HFFc6 (cell line): ENCODE measurements around the gene TMUB1. TPM values are rescaled to one million over a fixed set of nuclear protein-coding genes. Genes with fewer than 3 reads are reported as not detected.

Source experiments
- DNase-seq: peaks from one replicate; pipeline ENCODE4 v3.0.0-alpha.2; 2018
- H3K27ac Mint-ChIP-seq: 2 replicates; pipeline ENCODE4 v1.8.0; 2020; ENCODE audit warnings: mild to moderate bottlenecking, mixed read lengths
- H3K27me3 Mint-ChIP-seq: 2 replicates; pipeline ENCODE4 v1.8.0; 2021; ENCODE audit warnings: mild to moderate bottlenecking, moderate library complexity, mixed read lengths; ENCODE audit not compliant: insufficient read depth
- H3K36me3 Mint-ChIP-seq: 2 replicates; pipeline ENCODE4 v1.8.0; 2021; ENCODE audit warnings: low read depth, mixed read lengths
- H3K4me1 Mint-ChIP-seq: 2 replicates; pipeline ENCODE4 v1.8.0; 2020; ENCODE audit warnings: low read depth, mixed read lengths
- H3K4me3 Mint-ChIP-seq: 2 replicates; pipeline ENCODE4 v1.8.0; 2020; ENCODE audit warnings: mild to moderate bottlenecking, moderate library complexity, mixed read lengths
- H3K9me3 Mint-ChIP-seq: 2 replicates; pipeline ENCODE4 v1.8.0; 2020; ENCODE audit warnings: mild to moderate bottlenecking, mixed read lengths
- long read RNA-seq: library from polyadenylated mRNA; unstranded; transcript quantifications from one replicate; pipeline ENCODE4 v2.0.0, GENCODE V29; 2019
- total RNA-seq, 6 experiments: library from RNA; stranded (reverse); fragmentation: NEBNext Ultra II Directional; extraction: Animal tissue kit (Norgen Biotek cat#: 25700); gene quantifications; 2 replicates in 1 of 6; 3 replicates in 5 of 6; pipeline ENCODE4 v1.2.3, GENCODE V29; 2021
- TF ChIP-seq, protein P1 (sequence below): fragments of 200-600 bp; sonication (generic); IDR thresholded peaks from 2 replicates; pipeline ENCODE4 v1.5.0; 2021; ENCODE audit warnings: antibody characterized with exemption, mild to moderate bottlenecking

TMUB1 gene, protein sequence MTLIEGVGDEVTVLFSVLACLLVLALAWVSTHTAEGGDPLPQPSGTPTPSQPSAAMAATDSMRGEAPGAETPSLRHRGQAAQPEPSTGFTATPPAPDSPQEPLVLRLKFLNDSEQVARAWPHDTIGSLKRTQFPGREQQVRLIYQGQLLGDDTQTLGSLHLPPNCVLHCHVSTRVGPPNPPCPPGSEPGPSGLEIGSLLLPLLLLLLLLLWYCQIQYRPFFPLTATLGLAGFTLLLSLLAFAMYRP
- total RNA-seq: 10 to 100 TPM; 44.0 to 57.8 (median 51.9) TPM
- long read RNA-seq, transcript TMUB1-201 (3 exons, 1,353 nt): major isoform, 35 of 49 reads
- long read RNA-seq, partial matches to known transcripts: 0 of 49 reads
- long read RNA-seq, other reads (novel, unspliced or antisense): 4 of 49 reads

DNA sequence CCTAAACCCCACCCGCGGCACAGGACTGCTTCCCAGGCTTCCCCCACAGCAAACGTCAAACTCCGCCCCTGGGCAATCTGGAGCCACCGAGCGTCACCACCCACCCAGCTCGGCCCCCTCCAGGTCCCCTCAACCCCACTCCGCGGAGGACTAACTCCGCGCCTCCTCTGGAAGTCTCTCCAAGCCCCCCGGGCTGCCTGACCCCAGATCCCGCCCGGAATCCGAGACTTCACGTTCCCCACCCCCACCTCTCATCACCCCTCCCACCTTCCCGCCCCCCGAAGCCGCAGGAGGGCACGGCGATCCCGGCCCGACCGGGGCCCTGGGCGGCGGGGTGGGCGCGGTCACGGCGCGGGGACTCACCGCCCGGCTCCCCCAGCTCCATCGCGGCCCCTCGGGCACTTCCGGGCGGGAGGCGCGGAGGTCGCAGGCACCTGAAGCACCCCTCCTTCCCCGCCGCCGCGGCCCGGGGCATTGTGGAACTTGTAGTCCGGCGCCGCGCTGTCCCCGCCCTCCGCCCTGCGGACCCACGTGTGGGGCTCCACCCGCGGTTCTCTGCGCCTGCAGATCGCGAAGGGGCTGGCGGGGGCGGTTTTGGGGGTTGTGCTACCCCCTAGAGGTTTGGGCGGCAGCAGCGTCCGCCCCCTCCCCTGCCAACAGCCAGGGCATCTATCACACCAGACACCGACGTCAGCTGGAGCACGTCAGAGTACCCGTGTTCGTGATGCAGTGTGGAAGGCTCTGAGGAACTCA is at the start of gene TMUB1:
Gene TMUB1, minus strand, starts transcription at position 423 of the 753 bp plus-strand sequence. CDS start 930 bp downstream, outside the sequence.
- TF ChIP-seq, protein P1, sequence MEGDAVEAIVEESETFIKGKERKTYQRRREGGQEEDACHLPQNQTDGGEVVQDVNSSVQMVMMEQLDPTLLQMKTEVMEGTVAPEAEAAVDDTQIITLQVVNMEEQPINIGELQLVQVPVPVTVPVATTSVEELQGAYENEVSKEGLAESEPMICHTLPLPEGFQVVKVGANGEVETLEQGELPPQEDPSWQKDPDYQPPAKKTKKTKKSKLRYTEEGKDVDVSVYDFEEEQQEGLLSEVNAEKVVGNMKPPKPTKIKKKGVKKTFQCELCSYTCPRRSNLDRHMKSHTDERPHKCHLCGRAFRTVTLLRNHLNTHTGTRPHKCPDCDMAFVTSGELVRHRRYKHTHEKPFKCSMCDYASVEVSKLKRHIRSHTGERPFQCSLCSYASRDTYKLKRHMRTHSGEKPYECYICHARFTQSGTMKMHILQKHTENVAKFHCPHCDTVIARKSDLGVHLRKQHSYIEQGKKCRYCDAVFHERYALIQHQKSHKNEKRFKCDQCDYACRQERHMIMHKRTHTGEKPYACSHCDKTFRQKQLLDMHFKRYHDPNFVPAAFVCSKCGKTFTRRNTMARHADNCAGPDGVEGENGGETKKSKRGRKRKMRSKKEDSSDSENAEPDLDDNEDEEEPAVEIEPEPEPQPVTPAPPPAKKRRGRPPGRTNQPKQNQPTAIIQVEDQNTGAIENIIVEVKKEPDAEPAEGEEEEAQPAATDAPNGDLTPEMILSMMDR: peak; percentile 28; the same call in 1 of the 2 replicates
- no peak for DNase-seq
- peaks cover 53% of the 10 kb centered on the region for H3K4me1 Mint-ChIP-seq
- H3K36me3 Mint-ChIP-seq: peaks cover 1% of the 10 kb centered on the region; the same call in 1 of the 2 replicates
- H3K27ac Mint-ChIP-seq: peak within 1 kb of the TSS; percentile 80
- H3K4me3 Mint-ChIP-seq: peak within 1 kb of the TSS; percentile 89
- H3K27me3 Mint-ChIP-seq: peaks cover 4% of the 10 kb centered on the region
- H3K9me3 Mint-ChIP-seq: no peaks in the 10 kb centered on the region

DNA sequence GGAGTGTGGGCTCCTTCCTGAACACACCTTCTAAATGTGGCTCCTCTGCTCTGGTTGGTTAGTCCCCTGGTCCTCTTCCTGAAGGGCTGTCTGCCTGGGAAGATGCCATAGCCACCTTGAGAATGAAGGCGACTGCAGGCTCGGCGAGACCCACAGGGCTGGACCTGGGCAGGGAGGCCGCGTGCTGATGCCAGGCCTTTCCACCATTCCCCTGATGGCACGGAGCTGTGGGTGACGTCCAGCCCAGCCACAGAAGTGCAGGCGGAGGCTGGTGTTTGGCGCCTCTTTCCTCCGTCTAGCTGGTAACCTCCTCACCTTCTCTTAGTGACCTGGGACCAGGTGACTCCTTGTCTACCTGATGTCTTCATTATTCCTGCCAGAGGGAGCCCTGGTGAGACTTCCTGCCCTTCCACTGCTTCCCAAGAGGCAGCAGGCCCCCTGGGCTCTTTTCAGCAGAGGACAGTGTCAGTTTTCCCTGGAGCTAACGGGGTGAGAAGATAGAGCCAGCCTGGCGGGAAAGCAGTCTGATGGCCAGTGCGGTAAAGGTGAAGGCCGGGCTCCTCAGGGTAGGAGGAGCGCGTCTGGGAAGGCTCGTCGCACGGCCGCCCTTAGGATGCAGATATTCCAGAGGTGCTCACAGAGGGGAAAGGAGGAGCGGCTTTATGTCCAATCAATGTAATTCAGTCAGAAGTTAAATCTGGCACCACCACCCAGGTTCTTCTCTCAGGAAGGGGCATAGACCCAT is 49.3 kb upstream of the TMUB1 start:
- Mint-ChIP-seq H3K36me3 (no peaks in the 10 kb centered on the region), H3K4me1 (no peaks in the 10 kb centered on the region), H3K27me3 (no peaks in the 10 kb centered on the region; the same call in none of the 2 replicates), H3K4me3 (no peak overlapping the region), H3K27ac (no peak overlapping the region), H3K9me3 (no peaks in the 10 kb centered on the region)
- no peak for DNase-seq
- TF ChIP-seq, protein P1: no peak

DNA sequence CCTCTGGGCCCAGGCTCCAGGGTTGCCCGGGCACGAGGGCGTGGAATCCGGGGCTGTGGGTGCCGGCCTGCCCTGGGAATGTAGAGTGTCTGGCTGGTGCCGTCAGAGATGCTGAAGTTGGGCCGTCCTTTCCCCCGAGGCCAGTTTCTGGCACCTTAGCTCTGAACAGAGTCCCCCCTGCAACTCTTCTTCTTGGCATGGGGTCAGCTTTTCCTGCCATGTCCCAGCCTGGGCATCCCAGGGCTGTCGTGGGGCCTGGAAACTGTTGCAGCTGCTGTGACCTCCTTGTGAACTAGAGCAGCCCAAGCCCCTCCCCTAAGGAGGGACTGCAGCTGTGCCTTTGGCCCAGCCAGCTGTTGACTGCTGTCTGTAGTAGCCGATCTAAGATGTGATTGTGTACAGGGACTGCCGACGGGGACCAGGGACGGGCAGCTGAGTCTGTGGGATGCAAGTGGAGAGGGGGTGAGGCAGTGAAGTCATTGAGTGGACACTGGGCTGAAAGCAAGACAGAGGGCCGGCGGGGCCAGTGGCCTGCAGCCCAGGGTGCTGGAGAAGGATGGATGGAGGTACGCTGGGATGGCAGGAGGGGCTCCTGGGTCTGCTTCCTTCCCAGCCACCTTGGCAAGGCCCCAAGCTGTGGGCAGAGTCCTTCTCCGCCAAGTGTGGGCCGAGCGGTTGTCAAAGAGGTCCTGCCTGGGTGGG is 48.5 kb upstream of the TMUB1 start:
- Mint-ChIP-seq H3K4me3 (no peak overlapping the region; the same call in 1 of the 2 replicates), H3K4me1 (no peaks in the 10 kb centered on the region), H3K36me3 (no peaks in the 10 kb centered on the region), H3K27ac (no peak overlapping the region), H3K27me3 (peaks cover 1% of the 10 kb centered on the region), H3K9me3 (no peaks in the 10 kb centered on the region)
- TF ChIP-seq, protein P1: no peak
- no peak for DNase-seq

DNA sequence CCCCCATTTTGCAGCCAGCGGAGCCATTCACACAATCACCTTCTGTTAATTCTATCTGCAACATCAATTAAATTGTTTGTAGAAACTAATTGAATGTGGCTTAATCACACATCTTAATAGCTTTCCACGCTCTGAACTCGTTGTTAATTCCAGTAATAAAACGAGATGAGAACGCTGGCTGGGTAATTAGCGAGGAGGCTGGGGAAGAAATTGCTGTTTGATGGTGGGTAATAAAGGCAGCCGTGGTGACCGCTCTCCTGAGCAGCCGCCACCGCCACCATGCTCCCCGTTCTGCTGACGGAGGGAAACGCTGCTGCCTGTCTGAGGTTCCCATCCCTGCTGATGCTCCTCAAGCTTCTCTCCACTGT is 47.9 kb upstream of the TMUB1 start:
- no peak overlapping the region for H3K4me3 Mint-ChIP-seq
- no peak for DNase-seq
- TF ChIP-seq, protein P1: no peak
- H3K4me1 Mint-ChIP-seq: no peaks in the 10 kb centered on the region
- H3K36me3 Mint-ChIP-seq: no peaks in the 10 kb centered on the region
- H3K9me3 Mint-ChIP-seq: no peaks in the 10 kb centered on the region
- H3K27ac Mint-ChIP-seq: no peak overlapping the region
- peaks cover 1% of the 10 kb centered on the region for H3K27me3 Mint-ChIP-seq

DNA sequence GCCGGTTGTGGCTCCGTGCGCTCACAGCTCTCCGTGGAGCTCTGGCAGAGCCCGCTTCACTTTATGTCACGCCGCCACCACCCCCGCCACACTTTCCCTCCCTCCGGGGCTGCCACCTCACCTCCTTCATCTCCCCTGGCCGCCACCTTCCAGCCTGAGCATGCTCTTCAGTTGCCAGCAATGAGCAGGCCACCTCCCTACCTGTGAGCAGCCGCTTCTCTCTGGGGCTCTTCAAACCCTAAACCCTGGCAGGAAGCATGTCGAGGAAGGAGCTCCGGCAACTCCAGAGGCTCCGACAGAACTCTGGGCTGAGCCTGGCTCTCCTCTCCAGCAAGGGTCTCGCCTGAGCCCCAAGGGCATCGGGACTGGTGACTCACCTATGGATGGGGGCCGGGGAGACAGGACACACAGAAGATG is 47.5 kb upstream of the TMUB1 start:
- peaks cover 1% of the 10 kb centered on the region for H3K27me3 Mint-ChIP-seq
- DNase-seq: no peak
- TF ChIP-seq, protein P1: no peak
- no peaks in the 10 kb centered on the region for H3K36me3 Mint-ChIP-seq
- peaks cover 1% of the 10 kb centered on the region; the same call in 1 of the 2 replicates for H3K4me1 Mint-ChIP-seq
- H3K27ac Mint-ChIP-seq: no peak overlapping the region
- H3K4me3 Mint-ChIP-seq: no peak overlapping the region
- H3K9me3 Mint-ChIP-seq: no peaks in the 10 kb centered on the region
